Uterus (tissue), 2 donors: Measurements from ENCODE around the gene DPYSL5.

Experiments
- CTCF ChIP-seq, 4 experiments: fragments of 200-600 bp in 2 of 4; fragments of 450-650 bp in 2 of 4; sonication (generic) in 2 of 4; IDR thresholded peaks; one replicate each; pipeline ENCODE4 v1.5.1; 2016 to 2019; ENCODE audit warnings: antibody characterized with exemption in 4 of 4, mild to moderate bottlenecking in 2 of 4, moderate library complexity in 1 of 4
- POLR2A ChIP-seq, 2 donors: fragments of 450-650 bp; IDR thresholded peaks; one replicate each; pipeline ENCODE4 v1.6.1; 2016; ENCODE audit warnings: antibody characterized with exemption in 2 of 2, mild to moderate bottlenecking in 1 of 2, moderate library complexity in 1 of 2

DNA sequence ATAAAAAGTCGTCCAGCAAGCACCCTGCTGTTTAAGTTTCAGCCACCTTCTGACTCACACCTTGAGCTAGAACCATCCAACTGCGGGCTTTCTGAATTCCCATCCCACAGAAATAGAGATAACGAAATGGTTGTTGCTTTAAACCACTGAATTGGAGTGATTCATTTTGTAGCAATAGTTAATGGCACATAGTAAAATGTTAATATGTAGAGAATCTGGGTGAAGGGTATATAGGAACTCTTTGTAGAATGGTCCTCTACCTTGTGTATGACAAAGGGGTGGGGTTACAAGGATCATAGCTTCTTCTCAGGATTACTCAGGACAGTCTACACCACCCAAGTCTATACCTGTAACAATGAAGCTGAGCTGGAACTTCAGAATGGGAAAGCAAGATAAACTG, 120.1 kb downstream of the DPYSL5 start:
- no peak for TF ChIP-seq CTCF (IDR thresholded peaks at IDR 0.05)
- no peak for TF ChIP-seq POLR2A (IDR thresholded peaks at IDR 0.05)
